HG02970 (cell line): Measurements from ENCODE around the gene CYB5RL.
"Not testable (repeated sequence)": the region's sequence is repeated elsewhere in the genome, so short reads cannot be mapped to it uniquely, and the experiment has no call there.

Experiments
- ATAC-seq: cut with Tn5 transposase; IDR thresholded peaks from one replicate; pipeline ENCODE4 v1.9.1; 2021; ENCODE audit warnings: mild to moderate bottlenecking, moderate library complexity, moderate number of reproducible peaks; ENCODE audit not compliant: unreplicated experiment, low FRiP score

The CYB5RL gene

DNA sequence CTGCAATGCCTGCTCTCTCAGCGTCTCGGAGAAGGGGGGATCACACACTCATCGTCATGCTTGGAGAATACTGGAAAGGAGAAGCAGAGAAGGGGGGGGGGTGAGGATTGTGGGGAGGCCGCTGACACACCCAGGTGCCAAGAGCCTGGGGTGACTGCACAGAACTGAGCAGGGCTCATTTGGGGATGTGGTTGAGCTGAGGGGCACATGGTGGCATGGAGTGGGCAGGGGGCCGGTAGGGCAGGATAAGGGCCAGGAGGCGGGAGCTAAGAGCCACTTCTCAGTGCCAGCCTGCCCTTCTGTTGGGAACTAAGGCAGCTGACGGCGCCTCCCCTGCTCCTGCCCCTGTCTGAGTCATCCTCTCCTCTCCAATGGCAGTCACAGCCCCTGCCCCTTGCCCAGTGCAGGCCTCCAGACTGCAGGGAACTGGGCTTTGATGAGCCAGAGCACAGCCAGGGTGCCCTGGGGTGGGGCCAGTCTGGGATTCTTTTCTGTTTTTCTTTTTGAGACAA, 27.3 kb upstream of the CYB5RL start:
- no peak for ATAC-seq

DNA sequence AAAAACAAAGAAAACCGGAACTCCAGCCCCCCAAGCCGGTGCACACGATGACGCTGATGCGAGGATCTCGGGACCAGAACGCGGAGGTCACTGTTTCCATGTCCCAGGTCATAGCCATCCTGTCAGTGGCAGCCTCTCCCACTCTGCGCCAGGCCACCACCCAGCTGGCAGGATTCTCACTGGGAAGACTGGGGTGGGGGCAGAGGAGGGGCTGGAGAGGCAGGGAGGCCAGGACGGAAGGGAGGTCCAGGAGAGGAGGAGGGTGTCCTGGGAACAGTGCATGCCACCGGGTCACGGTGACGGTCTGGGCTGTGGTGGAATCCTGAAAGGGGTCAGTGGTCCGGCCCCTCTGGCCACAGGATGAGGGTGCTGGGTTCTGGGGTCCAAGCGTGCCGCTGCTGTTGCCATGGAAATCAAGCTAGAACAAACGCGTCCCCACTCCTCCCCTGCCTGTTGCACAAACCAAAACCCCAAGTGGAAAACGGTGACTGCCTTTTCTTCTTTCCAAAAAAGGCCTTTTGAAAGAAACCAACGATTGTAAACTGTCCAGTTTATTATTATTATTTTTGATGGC, 26.2 kb upstream of the CYB5RL start:
- no peak for ATAC-seq

DNA sequence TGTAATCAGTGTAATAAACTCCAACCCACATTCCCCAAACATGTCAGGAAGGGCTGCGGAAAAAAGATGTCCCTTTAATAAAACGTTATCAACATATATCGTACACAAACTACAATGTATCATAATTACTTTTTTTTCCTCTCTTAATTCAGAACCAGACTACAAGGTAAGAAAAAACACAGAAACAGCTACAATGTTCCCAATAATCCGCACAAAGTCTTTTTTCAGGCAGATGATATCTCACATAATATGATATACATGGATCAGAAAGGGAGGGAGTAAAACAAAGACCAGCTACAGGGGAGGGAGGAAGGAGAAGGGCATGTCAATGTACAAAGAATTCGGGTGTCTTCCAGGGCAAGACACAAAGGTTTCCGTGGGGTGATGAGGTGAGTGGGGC, 25.5 kb upstream of the CYB5RL start:
- no peak for ATAC-seq

DNA sequence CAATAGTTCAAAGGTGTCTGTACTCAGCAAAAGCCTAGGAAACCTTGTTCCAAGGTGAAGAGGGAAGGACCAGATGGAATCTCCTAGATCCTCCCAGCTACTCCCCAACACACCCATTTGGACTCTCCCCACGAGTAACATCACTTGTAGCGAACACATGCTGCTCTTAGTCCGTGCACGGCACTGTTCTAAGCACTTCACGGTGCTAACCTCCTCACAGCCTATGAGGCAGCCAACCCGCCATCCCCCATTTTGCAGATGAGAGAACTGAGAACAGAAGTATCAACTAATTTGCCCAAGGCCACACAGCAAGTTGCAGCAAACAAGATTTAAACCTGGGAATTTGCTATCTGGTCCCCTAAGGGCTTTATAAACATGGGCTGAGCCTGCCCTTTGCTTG, 24.4 kb upstream of the CYB5RL start:
- no peak for ATAC-seq

DNA sequence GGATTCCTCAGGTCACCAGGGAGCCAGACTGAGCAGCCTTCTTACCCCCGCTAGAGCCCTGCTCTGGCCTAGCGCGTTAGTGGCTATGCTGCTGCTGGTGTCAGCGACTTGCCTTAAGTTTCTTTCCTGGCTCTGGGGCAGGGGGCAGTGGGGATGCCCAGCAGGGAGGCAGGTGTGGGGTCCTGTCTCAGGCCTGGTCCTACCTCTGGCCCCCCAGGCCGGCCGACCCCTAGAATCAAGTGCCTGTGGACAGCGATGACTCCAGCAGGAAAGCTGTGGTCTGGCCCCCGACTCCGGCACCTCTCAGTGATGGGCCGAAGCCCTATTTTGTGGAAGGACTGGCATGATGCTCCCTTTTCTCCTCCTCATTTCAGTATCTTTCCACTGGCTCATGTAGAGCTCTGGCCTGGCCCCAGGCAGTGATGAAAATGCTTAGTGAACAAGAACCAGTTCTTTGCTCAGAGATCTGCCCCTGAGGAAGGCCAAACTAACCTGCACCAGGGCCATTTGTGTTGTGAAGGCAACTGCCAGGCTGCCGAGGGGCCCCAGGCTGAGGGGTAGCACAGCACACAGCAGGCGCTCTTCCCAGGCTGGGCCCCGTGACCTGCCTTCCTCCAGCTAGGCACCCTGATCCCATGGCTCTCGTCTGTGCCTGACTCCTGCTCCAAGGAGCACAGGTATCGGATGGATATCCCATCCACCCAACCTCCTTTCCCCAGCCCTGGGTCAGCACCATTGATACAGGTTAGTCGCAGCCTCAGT, 23.8 kb upstream of the CYB5RL start:
- no peak for ATAC-seq

DNA sequence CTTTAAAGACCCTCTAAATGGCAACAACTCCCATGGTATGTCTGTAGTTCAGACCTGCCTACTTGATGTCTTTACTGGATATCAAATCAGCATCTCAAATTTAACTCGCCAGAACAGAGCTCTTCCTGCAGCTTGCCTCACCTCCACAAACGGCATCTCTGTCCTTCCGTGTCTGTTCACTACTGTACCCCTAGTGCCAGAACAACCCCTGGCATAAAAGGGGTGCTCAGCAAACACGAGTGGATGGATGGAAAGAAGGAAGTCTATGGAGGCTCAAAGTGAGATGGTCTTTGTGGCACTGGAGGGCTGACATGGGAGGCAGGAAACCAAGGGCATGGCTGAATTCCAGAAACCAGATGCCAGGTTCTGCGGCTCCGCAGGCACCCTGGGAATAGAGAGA, 22.9 kb upstream of the CYB5RL start:
- no peak for ATAC-seq

DNA sequence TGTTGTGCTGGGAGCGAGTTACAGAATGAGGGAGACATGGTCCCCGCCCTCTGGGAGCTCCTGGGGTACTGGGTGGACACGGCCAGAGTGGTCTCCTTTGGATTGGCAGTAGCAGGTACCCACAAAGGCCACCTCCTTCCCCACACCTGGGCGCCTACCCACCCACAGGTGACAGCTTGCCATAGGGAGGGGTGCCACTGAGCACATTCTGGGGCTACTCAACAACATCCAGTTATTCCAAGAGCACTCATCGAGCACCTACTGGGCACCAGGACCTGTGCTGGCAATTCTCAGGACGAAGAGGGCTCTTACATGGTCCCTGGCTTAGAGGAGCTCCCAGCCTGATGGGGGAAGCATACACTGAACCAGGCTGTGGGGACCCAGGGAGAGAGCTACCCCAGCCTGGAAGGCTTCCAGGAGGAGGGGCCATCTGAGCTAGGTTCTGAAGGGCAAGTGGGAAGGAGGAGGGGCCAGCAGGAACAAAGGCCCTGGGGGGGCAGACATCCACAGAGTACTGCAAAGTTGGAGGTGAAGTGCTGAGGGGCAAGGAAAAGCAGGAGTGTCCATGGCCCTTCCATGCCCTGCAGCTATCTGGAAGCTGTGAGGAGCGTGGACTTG, 22.1 kb upstream of the CYB5RL start:
- no peak for ATAC-seq

DNA sequence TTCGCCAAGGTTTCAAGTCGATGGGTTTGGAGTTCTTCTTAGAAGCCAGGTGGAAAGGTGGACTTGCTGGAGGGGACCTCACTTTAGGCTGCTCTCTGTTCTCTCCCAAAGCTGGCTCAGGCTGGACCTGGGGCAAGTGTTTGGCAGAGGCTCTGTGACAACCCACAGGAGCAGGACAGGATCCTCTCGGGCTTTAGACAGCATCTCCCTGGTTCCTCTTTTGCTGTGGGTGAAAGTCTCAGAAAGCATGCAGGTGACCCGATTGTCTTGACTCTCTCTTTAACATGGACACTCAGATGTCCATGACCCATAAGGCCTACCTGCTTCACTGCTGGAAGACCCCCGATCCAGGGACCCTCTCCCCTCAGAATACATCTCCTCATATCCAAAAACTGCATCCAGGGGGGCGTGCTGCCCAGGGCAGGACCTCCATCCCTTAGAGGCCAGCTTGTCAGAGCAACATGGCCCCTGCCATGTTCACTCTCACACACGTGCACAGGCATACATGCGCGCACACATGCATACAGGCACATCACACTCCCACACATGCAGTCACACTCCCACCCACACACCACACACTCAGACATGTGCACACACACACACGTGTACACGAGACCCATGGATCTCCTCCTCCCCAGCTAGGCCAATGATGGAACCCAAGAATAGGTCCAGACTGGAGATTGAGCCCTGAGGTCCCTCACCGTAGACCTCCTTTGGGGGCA, 21.4 kb upstream of the CYB5RL start:
- no peak for ATAC-seq

DNA sequence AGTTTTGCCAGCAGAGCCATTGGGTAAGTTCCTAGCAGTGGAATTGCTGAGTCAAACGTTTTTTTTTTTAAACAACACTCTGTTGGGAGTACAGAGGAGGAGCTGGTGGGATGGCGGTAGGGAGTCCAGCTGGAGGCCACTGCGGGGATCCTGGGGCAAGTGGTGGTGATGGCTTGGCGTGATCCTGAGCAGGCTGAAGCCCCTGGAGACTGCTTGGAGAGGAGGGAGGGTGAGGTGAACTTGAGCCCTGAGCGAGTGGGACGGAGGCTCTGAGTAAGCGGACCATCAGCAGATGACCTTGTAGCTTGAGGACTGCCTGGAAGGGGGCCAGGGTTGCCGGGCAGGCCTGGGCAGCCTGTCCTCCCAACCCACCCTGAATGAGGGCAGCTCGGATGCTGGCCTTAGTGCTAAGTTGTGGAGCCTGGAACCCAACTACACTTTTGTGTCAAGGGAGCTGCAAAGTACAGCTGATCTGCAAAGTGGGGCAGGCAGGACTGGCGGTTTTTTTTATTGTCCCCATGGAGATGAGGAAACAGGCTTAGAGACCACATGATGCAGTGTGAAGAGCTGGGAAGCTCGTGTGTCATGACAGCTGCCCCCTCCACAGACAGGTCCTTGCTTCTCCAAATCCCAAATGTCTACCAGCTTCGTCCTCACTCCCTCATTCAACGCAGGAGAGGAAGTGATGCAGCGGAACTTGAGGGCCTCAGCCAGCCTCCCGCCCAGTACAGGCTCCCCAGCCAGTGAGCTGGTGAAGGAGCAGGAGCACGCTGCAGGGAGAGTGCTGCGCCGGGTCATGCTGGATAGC, 20.4 kb upstream of the CYB5RL start:
- no peak for ATAC-seq

DNA sequence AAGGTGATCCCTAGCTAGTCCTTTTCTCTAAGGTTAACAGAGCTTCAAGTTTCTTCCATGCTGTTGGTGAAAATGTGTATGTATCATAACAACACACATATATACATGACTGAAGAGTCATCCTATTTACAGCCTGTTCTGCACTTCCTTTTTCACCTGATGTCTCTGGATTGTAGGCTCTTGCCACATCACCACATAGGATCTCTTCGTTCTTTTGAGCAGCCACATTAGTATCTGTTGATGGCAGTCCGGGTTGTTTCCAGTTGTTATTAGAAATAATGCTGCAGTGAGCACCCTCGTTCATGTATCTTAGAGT, 19.8 kb upstream of the CYB5RL start:
- ATAC-seq: no peak

DNA sequence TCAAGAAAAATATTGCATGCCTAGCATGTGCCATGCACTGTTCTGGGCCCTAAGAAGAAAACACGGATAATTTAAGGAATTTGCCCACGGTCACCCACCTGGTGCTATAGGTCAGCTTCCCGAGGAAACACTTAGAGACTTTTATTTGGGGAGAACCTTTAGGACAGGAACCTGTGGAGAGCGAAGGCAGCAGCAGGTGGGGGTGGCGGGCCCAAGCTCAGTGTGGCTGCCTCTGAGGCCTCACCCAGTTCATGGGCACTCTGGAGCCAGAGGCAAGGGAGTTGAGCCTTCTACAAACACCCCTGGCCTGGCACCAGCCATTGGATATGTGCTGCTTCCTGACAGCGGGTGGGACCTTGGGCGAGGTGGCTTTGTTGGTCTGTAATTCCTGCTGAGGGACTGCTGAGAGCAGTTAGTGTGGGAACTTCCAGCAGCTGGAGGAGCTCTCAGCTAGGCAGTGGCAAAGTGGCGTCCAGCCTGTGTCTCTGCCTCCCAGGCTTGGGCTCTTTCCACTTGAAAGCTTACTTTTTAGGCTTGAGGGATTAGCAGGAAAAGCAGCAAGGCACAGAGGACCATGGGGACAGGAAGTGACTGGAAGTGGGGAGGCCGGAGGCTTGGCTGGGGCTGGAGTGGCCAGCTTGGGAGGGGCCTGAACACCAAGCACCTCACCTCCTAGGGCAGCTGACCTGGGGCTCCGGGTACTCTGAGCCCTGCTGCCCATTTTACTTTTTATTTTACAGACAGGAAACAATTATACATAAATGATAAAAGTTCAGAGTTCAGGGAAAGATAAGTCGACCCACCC, 19.3 kb upstream of the CYB5RL start:
- no peak for ATAC-seq

DNA sequence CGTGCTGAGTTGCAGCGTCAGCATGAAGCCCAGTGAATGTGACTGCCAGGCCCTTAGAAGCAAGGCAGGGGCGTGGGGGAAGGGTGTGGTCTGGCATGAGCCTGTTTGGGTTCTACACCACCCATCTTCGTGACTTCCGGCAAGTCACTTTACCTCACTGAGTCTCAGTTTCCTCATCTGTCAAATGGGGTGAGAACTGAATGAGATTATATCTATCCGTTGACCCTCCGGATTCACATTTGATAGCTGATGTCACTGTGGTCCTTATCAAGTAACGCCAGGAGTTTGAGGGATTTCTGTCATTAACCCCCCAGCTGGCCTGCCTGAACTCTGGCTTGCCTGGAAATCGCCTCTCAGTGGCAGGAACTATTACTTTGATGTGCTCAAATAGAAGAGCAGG, 15.7 kb upstream of the CYB5RL start:
- no peak for ATAC-seq

DNA sequence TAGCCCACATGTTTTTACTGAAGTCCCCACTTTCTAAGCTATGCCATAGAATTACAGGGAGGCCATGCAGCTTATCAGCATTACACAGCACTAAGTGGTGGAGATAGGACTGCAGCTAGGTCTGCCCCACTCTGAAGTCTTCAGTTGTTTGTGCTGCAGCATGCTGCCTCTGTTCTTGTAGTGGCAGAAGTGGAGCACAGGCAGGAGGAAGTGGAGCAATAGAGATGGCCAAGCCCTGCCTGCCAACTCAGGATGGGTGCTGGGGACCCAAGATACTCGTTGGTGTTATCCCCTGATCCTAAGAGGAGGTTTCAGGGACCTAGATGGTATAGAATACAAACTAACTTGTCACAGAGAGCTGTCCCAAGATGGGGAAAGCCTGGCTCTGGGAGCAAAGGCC, 13.0 kb upstream of the CYB5RL start:
- no peak for ATAC-seq

DNA sequence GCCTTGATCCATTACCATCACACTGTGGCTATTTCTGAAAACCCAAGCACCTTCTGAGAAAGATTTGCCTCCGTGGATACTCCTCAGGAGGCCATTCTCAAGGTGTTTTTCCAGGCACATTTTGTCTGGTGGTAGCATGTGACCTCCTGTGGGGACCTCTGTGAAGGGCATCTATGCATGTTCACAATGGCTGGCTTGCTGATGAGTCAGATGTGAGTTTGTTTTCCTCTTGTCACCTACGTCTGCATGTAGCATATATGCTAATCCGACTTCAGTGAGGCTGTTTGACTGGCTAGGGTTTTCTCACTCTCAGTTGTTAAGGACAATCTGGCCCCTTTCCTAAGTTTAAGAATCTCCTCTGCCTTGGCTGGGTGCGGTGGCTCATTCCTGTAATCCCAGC, 8.1 kb upstream of the CYB5RL start:
- ATAC-seq: not testable (repeated sequence)

DNA sequence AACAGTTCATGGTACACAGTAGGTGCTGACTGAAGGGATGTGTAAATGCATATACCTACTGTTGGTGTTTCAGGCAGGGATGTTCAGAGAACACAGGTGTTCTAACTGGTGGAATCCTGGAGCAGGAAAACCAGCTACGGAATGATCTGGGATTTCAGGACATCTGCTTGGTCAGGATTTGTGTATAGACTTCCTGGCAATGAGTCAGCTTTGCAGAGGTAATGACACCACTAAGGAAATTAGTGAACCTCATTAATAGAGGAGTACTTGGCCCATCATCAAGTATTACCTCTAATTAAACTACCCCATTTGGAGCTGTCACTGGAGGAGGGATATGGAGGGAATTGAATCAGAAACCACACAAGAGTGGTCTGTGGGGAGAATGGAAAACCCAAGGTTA, 7.5 kb upstream of the CYB5RL start:
- ATAC-seq: no peak

DNA sequence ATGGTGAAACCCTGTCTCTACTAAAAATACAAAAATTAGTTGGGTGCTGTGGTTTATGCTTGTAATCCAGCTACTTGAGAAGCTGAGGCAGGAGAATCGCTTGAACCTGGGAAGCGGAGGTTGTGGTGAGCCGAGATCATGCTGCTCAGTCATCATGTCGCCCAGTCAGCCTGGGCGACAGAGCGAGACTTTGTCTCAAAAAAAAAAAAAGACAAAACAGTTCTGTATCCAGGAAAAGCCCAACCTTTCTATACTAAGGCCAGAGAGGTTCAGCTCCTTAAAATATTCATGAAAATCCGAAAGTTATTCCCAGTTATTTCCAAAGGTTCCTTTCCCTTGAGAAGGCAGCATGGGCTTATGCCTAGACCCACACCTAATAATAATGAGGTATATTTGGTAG, 4.4 kb upstream of the CYB5RL start:
- no peak for ATAC-seq

DNA sequence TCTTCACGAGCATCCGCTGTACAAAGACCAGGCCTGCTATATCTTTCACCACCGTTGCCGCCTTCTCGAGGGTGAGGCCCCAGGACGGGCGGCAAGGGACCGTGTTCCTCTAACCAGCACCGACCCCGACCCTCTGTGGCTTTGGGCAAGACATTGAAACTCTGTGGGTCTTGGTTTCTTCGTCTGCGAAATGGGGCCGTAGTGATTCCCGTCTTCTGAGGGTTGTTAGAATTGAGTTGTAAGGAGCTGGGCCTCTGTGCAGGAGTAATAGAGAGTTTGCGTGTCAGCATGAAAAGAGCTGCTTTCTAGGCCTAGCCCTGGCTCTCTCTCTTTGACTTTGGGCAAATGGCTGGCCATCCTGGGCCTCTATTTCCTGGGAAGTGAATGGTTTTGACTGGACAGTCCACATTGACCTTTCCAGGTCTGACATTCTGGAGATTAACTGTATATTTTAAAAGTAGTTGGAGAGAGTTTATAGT, 728 bp upstream of the CYB5RL start:
- ATAC-seq: no peak

DNA sequence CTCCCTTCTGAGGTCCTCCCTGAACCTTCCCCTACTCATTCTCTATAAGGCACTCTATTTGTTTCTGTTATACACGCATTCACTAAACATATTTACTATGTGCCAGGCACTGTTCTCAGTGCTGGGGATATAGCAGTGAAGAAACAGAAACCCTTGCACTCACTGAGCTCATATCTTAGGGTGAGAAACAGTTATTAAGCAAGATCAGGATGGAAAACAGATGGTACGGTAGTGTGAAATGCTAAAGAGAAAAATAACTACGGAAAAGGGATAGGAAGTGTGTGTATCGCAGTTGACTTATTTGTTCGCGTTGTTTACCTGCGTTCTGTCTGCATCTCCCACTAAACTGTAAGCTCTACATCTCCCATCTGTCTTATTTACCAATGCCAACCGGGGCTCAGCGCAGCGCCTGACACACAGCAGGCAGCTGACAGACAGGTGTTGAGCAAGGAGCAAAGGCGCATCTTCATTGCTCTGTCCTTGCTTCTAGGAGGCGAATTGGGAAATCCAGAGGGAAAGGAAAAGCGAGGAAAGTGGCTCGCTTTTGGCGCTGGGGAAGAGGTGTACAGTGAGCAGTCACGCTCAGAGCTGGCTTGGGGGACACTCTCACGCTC, 572 bp downstream of the CYB5RL start:
- ATAC-seq: no peak

DNA sequence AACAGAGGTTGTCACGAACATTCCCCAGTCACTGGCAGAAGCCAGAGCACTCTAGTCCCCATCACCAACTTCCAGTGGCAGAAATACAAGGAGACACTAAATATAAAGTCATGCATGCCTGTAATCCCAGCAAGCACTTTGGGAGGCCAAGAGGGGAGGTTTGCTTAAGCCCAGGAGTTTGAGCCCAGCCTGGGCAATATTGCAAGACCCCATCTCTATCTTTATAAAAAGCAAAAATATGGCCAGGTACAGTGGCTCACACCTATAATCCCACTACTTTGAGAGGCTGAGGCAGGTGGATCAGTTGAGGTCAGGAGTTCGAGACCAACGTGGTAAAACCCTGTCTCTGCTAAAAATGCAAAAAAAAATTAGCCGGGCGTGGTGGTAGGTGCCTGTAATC, 6.4 kb downstream of the CYB5RL start:
- no peak for ATAC-seq
